Naive B cell (primary cell): ENCODE measurements around the gene COQ8B. TPM values are rescaled to one million over a fixed set of nuclear protein-coding genes. Genes with fewer than 3 reads are reported as not detected.
"Not testable (repeated sequence)": the region's sequence is repeated elsewhere in the genome, so short reads cannot be mapped to it uniquely, and the experiment has no call there.

ENCODE experiments used
- ATAC-seq, 2 donors: fragments of 150-1000 bp; cut with Tn5 transposase; 2 replicates each; pipeline ENCODE4 v1.10.0; 2021; ENCODE audit warnings: low read depth in 2 of 2, mild to moderate bottlenecking in 2 of 2, moderate library complexity in 2 of 2
- DNase-seq: peaks from one replicate; pipeline ENCODE4 v3.0.0; 2022
- H3K27ac Mint-ChIP-seq, 6 donors: one replicate each; pipeline ENCODE4 v1.8.0; 2020 to 2022; ENCODE audit warnings: mild to moderate bottlenecking in 6 of 6, mixed read lengths in 6 of 6, moderate library complexity in 5 of 6, inconsistent platforms in 2 of 6
- H3K27me3 Mint-ChIP-seq, 3 donors: one replicate each; pipeline ENCODE4 v1.8.0; 2021 to 2022; ENCODE audit warnings: mixed read lengths in 3 of 3, mild to moderate bottlenecking in 1 of 3
- H3K36me3 Mint-ChIP-seq, 2 donors: one replicate each; pipeline ENCODE4 v1.8.0; 2020 to 2022; ENCODE audit warnings: mixed read lengths in 2 of 2, inconsistent platforms in 1 of 2, mild to moderate bottlenecking in 1 of 2
- H3K4me1 Mint-ChIP-seq, 3 donors: one replicate each; pipeline ENCODE4 v1.8.0; 2020 to 2022; ENCODE audit warnings: mixed read lengths in 3 of 3, inconsistent platforms in 1 of 3, mild to moderate bottlenecking in 1 of 3, moderate library complexity in 1 of 3
- H3K4me3 Mint-ChIP-seq, 8 donors: one replicate each; pipeline ENCODE4 v1.8.0; 2020 to 2022; ENCODE audit warnings: mild to moderate bottlenecking in 8 of 8, mixed read lengths in 8 of 8, moderate library complexity in 8 of 8, inconsistent platforms in 2 of 8
- H3K9me3 Mint-ChIP-seq, 7 donors: one replicate each; pipeline ENCODE4 v1.8.0; 2020 to 2022; ENCODE audit warnings: mixed read lengths in 7 of 7, mild to moderate bottlenecking in 5 of 7, inconsistent platforms in 2 of 7, moderate library complexity in 1 of 7
- polyA plus RNA-seq, 6 donors: library from polyadenylated mRNA; unstranded; fragments of 300-500 nt; fragmentation: Illumina TruSeq; gene quantifications; one replicate each; pipeline ENCODE4 v1.2.3, GENCODE V29; 2021; ENCODE audit warnings: low read depth in 6 of 6

COQ8B gene
- 10 to 100 TPM; 13.8 to 26.5 (median 22.2) TPM for polyA plus RNA-seq

DNA sequence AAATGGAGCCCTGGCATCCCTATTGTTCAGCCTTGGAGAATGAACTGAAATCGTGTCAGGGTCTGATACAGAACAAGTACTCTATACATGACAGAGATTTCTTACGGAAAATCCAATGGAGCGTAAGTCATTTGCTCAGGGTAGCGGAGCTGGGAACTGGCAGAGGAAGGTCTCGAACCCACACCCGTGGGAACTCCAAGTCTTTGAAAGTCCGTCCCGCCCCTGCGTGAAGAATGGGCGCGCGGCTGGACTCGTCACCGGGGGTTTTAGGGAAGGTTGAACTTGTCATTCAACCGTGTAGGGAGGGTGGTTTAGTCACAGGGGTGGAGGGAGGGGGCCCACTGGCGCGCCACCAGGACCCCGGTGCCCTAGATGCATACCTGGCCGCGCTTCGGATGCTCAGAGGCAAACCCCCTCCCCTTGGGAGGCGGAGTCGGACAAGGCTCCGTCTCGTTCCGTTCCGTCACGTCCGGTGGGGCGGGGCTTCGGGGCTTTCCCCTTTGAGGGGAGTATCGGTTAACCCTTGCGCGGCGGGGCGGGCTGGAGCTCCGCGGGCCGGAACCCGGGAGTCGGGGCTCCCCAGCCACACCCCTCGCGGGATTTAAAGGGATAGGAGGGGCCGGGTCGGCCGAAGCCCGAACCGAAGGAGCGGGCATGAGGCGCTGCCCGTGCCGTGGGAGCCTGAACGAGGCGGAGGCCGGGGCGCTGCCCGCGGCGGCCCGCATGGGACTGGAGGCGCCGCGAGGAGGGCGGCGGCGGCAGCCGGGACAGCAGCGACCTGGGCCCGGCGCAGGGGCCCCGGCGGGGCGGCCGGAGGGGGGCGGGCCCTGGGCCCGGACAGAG is at the start of gene COQ8B, which contains the start of gene ITPKC:
COQ8B (minus strand) TSS at position 405 of the 843 bp plus-strand sequence. CDS start 2,254 bp downstream, outside the sequence.
ITPKC (plus strand) TSS at position 631 of the 843 bp plus-strand sequence; CDS start at position 655, 24 bp downstream.
- Mint-ChIP-seq H3K36me3 (peaks cover under 1 to 10% of the 10 kb centered on the region in 2 donors), H3K4me3 (peak within 1 kb of the TSS; percentile 82 to 97 (median 92)), H3K4me1 (peaks cover 47 to 71% (median 66%) of the 10 kb centered on the region in 3 donors), H3K9me3 (no peaks in the 10 kb centered on the region), H3K27ac (peak within 1 kb of the TSS; percentile 97 to 99 (median 99)), H3K27me3 (no peaks in the 10 kb centered on the region)
- peak; percentile 99 for DNase-seq
- ATAC-seq = peak; percentile 71

DNA sequence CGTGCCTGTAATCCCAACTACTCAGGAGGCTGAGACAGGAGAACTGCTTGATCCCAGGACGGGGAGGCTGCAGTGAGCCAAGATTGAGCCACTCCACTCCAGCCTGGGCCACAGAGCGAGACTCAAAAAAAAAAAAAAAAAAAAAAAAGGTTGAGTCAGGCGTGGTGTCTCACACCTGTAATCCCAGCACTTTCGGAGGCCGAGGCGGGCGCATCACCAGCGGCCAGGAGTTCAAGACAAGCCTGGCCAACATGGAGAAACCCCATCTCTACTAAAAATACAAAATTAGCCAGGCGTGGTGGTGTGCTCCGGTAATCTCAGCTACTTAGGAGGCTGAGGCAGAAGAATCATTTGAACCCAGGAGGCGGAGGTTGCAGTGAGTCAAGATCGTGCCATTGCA is 49.7 kb upstream of the COQ8B start:
- H3K9me3 Mint-ChIP-seq, H3K27me3 Mint-ChIP-seq, DNase-seq, H3K4me3 Mint-ChIP-seq, ATAC-seq: not testable (repeated sequence)
- Mint-ChIP-seq H3K4me1 (peaks cover 18 to 23% (median 20%) of the 10 kb centered on the region in 3 donors), H3K27ac (peak overlapping the region in 1 of 6 donors; percentile 63), H3K36me3 (peaks cover 13 to 32% of the 10 kb centered on the region in 2 donors)

DNA sequence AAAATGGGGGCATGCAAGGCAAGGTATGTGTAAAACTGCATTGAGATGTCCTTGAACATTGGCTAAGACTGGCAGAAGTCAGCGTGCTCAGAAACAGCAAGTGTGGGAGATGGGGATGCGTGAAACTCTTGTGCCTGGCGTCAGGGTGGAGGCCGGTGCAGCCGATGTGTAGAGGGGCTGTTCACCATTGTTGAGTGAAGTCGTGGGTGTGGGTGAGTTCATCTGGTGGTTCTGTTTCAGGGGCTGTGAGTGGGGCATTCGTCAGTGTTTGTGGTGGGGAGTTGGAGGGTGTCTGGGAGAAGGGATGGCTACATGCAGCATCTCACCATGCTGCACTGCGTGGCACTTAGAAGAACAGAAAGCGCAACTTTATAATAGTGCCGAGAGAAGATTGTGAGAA is 47.3 kb upstream of the COQ8B start:
- H3K4me1 Mint-ChIP-seq = peaks cover 9 to 24% (median 11%) of the 10 kb centered on the region in 3 donors

DNA sequence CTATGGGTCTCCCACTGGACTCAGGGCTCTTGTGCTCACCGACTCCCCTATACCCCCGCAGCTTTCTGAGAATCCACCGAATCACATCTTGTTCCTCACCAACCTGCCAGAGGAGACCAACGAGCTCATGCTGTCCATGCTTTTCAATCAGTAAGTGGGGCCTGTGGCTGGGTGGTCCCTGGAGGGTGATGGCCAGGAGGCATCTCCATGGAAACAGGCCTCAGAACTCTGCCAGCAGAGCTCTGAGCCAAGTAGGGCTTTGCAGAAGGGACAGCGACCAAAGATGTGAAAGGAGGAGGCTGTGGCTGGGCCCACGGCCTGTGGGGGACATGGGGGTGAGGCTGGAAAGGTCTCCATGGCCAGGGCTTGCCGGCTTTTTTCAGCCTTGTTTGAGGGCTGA is 46.8 kb upstream of the COQ8B start:
- Mint-ChIP-seq H3K27ac (peak overlapping the region in 2 of 6 donors; percentile 59 to 60), H3K36me3 (peaks cover 7 to 39% of the 10 kb centered on the region in 2 donors), H3K9me3 (no peaks in the 10 kb centered on the region), H3K27me3 (no peaks in the 10 kb centered on the region), H3K4me1 (peaks cover 8 to 24% (median 9%) of the 10 kb centered on the region in 3 donors), H3K4me3 (no peak overlapping the region)
- DNase-seq = no peak
- no peak for ATAC-seq

More for the DNA sequence above, 47.3 kb upstream of the COQ8B start:
- H3K9me3 Mint-ChIP-seq = no peaks in the 10 kb centered on the region
- H3K4me3 Mint-ChIP-seq = no peak overlapping the region
- ATAC-seq (no peak), DNase-seq (no peak)
- H3K27ac Mint-ChIP-seq = peak overlapping the region in 3 of 6 donors; percentile 59 to 86 (median 69)
- no peaks in the 10 kb centered on the region for H3K27me3 Mint-ChIP-seq
- peaks cover 7 to 39% of the 10 kb centered on the region in 2 donors for H3K36me3 Mint-ChIP-seq

DNA sequence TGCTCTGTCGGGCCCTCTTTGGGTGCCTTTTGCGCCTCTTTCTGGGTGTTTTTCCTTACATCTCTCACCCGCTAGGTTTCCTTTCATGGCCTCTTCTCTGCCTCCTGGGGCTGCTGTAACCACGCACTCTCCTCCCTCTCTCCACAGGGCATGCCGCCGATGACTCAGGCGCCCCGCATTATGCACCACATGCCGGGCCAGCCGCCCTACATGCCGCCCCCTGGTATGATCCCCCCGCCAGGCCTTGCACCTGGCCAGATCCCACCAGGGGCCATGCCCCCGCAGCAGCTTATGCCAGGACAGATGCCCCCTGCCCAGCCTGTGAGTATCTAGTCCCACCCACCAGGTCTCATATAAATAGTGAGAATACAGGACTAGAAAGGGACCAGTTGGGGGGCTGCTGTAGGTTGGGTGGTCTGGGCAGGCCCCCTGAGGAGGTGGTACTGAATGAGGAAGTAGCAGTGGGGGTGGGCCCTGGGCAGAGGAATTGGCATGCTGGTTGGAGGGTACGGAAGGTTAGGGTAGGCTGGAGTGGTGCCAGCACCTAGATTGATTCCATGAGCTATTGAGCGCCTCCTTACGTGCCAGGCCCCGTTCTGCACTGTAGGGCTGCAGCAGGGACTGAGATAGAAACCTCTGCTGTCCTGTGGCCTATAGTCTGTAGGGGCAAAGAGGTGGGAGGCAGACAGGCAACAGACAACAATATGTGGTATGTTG is 46.2 kb upstream of the COQ8B start:
- no peak overlapping the region for H3K4me3 Mint-ChIP-seq
- ATAC-seq = no peak
- peaks cover 8 to 28% (median 14%) of the 10 kb centered on the region in 3 donors for H3K4me1 Mint-ChIP-seq
- DNase-seq = no peak
- peak overlapping the region in 2 of 6 donors; percentile 47 to 65 for H3K27ac Mint-ChIP-seq
- no peaks in the 10 kb centered on the region for H3K9me3 Mint-ChIP-seq
- peaks cover 11 to 39% of the 10 kb centered on the region in 2 donors for H3K36me3 Mint-ChIP-seq
- no peaks in the 10 kb centered on the region for H3K27me3 Mint-ChIP-seq

DNA sequence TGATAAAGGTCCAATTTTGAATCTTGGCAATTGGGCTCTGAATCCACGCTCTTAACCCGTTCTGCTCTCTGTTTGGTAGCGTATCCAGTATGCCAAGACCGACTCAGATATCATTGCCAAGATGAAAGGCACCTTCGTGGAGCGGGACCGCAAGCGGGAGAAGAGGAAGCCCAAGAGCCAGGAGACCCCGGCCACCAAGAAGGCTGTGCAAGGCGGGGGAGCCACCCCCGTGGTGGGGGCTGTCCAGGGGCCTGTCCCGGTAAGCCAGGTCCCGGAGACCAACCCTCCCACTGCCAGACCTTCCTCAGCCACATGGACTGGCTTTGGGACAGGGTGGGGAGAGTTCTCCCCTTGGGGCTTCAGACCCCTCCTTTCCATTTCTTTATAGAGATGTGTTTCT is 42.7 kb upstream of the COQ8B start:
- ATAC-seq (no peak), DNase-seq (no peak)
- Mint-ChIP-seq H3K27me3 (no peaks in the 10 kb centered on the region), H3K4me1 (peaks cover 27 to 52% (median 43%) of the 10 kb centered on the region in 3 donors), H3K36me3 (peaks cover 11 to 43% of the 10 kb centered on the region in 2 donors), H3K4me3 (no peak overlapping the region), H3K27ac (no peak overlapping the region), H3K9me3 (no peaks in the 10 kb centered on the region)

DNA sequence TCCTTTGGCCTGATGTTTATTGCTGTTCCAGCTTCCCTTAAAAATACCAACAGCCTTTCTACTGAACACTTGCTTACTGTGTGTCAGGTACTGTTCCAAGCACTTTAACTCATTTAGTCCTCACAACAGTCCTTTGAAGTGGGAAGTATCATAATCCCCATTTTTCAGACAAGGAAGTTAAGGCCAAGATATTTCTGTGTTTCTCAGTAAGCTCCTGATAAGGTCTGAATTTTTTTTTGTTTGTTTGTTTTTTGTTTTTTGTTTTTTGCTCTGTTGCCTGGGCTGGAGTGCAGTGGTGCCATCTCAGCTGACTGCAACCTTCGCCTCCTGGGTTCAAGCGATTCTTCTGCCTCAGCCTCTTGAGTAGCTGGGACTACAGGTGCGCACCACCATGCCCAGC is 41.8 kb upstream of the COQ8B start:
- peak overlapping the region in 1 of 8 donors; percentile 15 for H3K4me3 Mint-ChIP-seq
- no peaks in the 10 kb centered on the region for H3K27me3 Mint-ChIP-seq
- H3K9me3 Mint-ChIP-seq = no peaks in the 10 kb centered on the region
- peaks cover 4 to 34% of the 10 kb centered on the region in 2 donors for H3K36me3 Mint-ChIP-seq
- peak overlapping the region in 4 of 6 donors; percentile 25 to 60 (median 29) for H3K27ac Mint-ChIP-seq
- H3K4me1 Mint-ChIP-seq = peaks cover 26 to 50% (median 49%) of the 10 kb centered on the region in 3 donors
- ATAC-seq (no peak), DNase-seq (no peak)

GRCh38 chr19:40756502-40757110 is 39.9 kb upstream of the COQ8B start:
- ATAC-seq (no peak), DNase-seq (no peak)
- peak overlapping the region in 4 of 8 donors; percentile 7 to 84 (median 61) for H3K4me3 Mint-ChIP-seq
- H3K36me3 Mint-ChIP-seq = peaks cover 4 to 15% of the 10 kb centered on the region in 2 donors
- H3K9me3 Mint-ChIP-seq = no peaks in the 10 kb centered on the region
- H3K4me1 Mint-ChIP-seq = peaks cover 30 to 60% (median 56%) of the 10 kb centered on the region in 3 donors
- H3K27ac Mint-ChIP-seq = peak overlapping the region in 3 of 6 donors; percentile 51 to 87 (median 57)
- H3K27me3 Mint-ChIP-seq = no peaks in the 10 kb centered on the region

GRCh38 chr19:40755791-40756190 is 39.1 kb upstream of the COQ8B start:
- DNase-seq = no peak
- H3K9me3 Mint-ChIP-seq = no peaks in the 10 kb centered on the region
- H3K27ac Mint-ChIP-seq = peak overlapping the region in 3 of 6 donors; percentile 51 to 63 (median 59)
- no peak for ATAC-seq
- no peaks in the 10 kb centered on the region for H3K27me3 Mint-ChIP-seq
- H3K4me3 Mint-ChIP-seq = peak overlapping the region in 5 of 8 donors; percentile 41 to 77 (median 50)
- H3K4me1 Mint-ChIP-seq = peaks cover 34 to 66% (median 61%) of the 10 kb centered on the region in 3 donors
- H3K36me3 Mint-ChIP-seq = peaks cover 4 to 15% of the 10 kb centered on the region in 2 donors

GRCh38 chr19:40755248-40755624 is 38.5 kb upstream of the COQ8B start:
- peak overlapping the region in 6 of 8 donors; percentile 15 to 77 (median 58) for H3K4me3 Mint-ChIP-seq
- peak overlapping the region in 3 of 6 donors; percentile 51 to 69 (median 65) for H3K27ac Mint-ChIP-seq
- no peaks in the 10 kb centered on the region for H3K27me3 Mint-ChIP-seq
- no peak for ATAC-seq
- peaks cover 35 to 69% (median 64%) of the 10 kb centered on the region in 3 donors for H3K4me1 Mint-ChIP-seq
- no peak for DNase-seq
- H3K9me3 Mint-ChIP-seq = no peaks in the 10 kb centered on the region
- peaks cover 4 to 15% of the 10 kb centered on the region in 2 donors for H3K36me3 Mint-ChIP-seq

GRCh38 chr19:40754611-40755247 is 38.0 kb upstream of the COQ8B start:
- H3K4me1 Mint-ChIP-seq = peaks cover 40 to 74% (median 66%) of the 10 kb centered on the region in 3 donors
- H3K27me3 Mint-ChIP-seq = no peaks in the 10 kb centered on the region
- H3K27ac Mint-ChIP-seq = peak overlapping the region in 4 of 6 donors; percentile 59 to 89 (median 76)
- ATAC-seq (no peak), DNase-seq (no peak)
- peak overlapping the region; percentile 40 to 78 (median 74) for H3K4me3 Mint-ChIP-seq
- no peaks in the 10 kb centered on the region for H3K9me3 Mint-ChIP-seq
- peaks cover 4 to 12% of the 10 kb centered on the region in 2 donors for H3K36me3 Mint-ChIP-seq

GRCh38 chr19:40752257-40752781 is 35.6 kb upstream of the COQ8B start:
- H3K27me3 Mint-ChIP-seq = no peaks in the 10 kb centered on the region
- H3K36me3 Mint-ChIP-seq = peaks cover 0 to 7% of the 10 kb centered on the region in 2 donors
- DNase-seq (no peak), ATAC-seq (no peak)
- no peaks in the 10 kb centered on the region for H3K9me3 Mint-ChIP-seq
- H3K27ac Mint-ChIP-seq = peak overlapping the region in 5 of 6 donors; percentile 71 to 99 (median 91)
- H3K4me3 Mint-ChIP-seq = peak overlapping the region; percentile 87 to 100 (median 98)
- H3K4me1 Mint-ChIP-seq = peaks cover 42 to 74% (median 69%) of the 10 kb centered on the region in 3 donors
